ENCODE data around the gene ANKMY2.
"Not testable (repeated sequence)": the region's sequence is repeated elsewhere in the genome, so short reads cannot be mapped to it uniquely, and the experiment has no call there.

Gene ANKMY2

GRCh38 chr7:16645593-16646471, at the start of gene ANKMY2, which contains the start of gene BZW2:
Gene ANKMY2, minus strand, starts transcription at chr7:16645754. Its CDS starts 181 bp downstream, at chr7:16645573.
Gene BZW2, plus strand, starts transcription at chr7:16646181. Its CDS starts 19,263 bp downstream, at chr7:16665444.
- Histone ChIP-seq H3K27ac (peak within 1 kb of the TSS; percentile 91 to 100 (median 97)), H3K4me3 (peak within 1 kb of the TSS; percentile 64 to 96 (median 78))

DNA sequence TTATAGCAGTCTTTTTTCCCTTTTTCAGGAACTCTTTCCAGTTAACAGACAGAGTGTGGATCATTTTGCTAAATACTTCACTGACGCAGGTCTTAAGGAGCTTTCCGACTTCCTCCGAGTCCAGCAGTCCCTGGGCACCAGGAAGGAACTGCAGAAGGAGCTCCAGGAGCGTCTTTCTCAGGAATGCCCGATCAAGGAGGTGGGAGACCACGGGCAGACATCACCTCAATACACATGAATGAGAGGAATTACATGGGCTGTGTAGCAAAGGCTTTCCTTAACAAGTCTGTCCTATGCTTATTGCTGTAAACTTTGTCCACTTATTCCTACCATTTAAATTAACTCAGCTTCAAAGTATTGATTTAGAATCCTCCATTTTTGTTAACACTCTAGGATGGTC, 49.3 kb upstream of the ANKMY2 start:
- no peak overlapping the region for H3K27ac ChIP-seq
- H3K4me3 ChIP-seq: no peak overlapping the region

GRCh38 chr7:16693601-16694318, 48.2 kb upstream of the ANKMY2 start:
- Histone ChIP-seq H3K4me3 (no peak overlapping the region), H3K27ac (no peak overlapping the region)

DNA sequence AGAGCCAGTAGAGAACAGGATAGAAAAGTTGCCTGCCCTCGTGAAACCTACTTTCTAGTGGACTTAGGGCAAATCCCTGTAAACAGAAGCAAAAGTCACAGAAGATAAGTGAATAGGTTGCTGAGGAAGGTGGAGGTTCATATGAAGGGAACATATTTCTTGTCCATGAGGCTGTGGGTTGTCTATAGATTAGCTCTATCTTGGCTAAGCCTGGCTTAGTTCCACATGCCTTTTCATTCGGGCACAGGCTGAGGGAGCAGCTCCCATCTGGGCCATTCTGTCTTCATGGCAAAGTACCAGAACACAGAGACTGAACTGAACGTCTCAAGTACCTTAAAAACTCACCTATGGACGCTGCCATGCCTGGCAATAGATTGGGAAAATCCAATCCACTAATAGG, 45.7 kb upstream of the ANKMY2 start:
- no peak overlapping the region for H3K27ac ChIP-seq

GRCh38 chr7:16688249-16688648, 42.7 kb upstream of the ANKMY2 start:
- no peak overlapping the region for H3K27ac ChIP-seq
- no peak overlapping the region for H3K4me3 ChIP-seq

More for the DNA sequence above, 45.7 kb upstream of the ANKMY2 start:
- no peak overlapping the region for H3K4me3 ChIP-seq

GRCh38 chr7:16685535-16685934, 40.0 kb upstream of the ANKMY2 start:
- H3K4me3 ChIP-seq: no peak overlapping the region
- no peak overlapping the region for H3K27ac ChIP-seq

DNA sequence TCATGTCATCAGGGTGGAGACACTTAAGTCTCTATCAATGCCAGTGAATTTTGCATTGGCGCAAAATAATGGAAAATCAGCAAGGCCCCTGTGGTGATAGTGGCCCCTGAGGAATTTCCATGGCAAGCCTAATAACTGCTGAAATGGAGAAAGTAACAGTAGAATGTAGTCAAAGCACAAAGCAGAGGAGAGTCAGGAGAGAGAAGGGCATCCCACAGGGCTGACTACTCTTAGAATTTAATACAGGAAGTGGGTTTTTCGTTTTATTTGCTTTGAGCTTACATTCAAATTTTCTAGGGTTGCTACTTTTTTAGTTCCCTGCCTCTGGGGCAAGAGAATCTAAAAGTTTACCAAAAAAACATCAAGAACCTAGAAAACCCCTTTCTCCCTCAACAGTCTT, 39.4 kb upstream of the ANKMY2 start:
- Histone ChIP-seq H3K27ac (no peak overlapping the region), H3K4me3 (no peak overlapping the region)

- H3K27ac ChIP-seq, H3K4me3 ChIP-seq: not testable (repeated sequence)
These were observed 33.4 kb upstream of the ANKMY2 start for GRCh38 chr7:16678645-16679566.

- Histone ChIP-seq H3K4me3 (no peak overlapping the region), H3K27ac (no peak overlapping the region)
These were observed 32.5 kb upstream of the ANKMY2 start for GRCh38 chr7:16677978-16678494.

DNA sequence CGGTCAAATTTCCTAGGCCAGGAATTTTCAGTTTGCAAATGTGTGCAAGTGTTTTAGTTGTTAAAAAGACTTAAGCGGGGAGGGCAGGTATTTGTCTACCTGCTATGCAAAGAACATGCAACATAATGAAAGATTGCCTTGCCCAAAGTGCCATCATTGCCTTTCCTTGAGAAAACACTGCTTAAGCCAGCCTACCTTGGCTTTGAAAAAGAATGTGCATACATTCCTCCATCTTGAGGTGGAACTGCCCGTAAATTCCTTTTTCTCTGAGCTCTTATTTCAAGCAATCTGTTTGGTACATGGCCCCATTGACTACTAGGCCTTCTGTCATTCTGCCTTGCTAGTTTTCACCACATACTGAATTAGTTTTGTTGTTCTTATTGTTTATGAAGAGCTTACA, 29.7 kb upstream of the ANKMY2 start:
- H3K27ac ChIP-seq: no peak overlapping the region
- no peak overlapping the region for H3K4me3 ChIP-seq

DNA sequence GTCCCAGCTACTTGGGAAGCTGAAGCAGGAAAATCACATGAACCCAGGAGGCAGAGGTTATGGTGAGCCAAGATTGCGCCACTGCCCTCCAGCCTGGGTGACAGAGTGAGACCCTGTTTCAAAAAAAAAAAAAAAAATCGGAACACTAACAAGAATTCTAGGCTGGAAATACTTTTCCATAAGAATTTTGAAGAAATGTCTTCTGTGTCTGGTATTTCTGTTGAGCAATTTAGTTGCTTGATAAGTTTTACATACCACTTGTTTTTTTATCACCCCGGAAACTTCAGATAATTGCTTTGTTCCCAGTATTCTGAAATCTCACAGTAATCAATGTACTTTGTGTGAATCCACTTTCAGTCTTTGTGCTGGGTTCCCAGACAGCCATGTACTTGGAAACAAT, 26.3 kb upstream of the ANKMY2 start:
- no peak overlapping the region for H3K4me3 ChIP-seq
- no peak overlapping the region for H3K27ac ChIP-seq

DNA sequence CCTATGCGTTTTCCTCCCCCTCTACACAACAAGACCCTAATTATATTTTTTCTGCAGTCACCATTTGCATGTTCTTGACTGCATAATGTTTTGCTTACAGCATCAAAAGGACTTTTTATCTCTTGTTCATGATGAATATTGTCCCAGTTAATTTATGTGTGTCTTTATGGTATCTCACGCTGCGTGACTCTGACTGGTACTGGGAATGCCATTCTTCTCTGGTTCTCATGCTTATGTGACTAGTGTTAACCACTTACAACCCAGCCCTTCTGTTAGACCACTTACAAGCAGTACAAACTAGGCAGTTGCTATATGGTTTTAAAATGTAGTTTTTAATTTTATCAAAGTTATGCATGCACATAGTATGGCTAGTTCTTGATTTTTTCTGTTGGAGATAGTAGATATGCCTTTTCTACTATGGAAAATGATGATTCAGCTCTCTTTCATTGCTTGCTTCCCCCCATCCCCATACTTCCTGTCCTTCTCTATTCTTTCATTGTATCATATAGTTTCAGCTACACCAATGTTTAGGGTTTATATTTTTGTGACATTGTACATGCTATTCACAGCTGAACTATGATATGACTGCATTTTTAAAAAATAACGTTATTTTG, 25.3 kb upstream of the ANKMY2 start:
- Histone ChIP-seq H3K4me3 (no peak overlapping the region), H3K27ac (no peak overlapping the region)

DNA sequence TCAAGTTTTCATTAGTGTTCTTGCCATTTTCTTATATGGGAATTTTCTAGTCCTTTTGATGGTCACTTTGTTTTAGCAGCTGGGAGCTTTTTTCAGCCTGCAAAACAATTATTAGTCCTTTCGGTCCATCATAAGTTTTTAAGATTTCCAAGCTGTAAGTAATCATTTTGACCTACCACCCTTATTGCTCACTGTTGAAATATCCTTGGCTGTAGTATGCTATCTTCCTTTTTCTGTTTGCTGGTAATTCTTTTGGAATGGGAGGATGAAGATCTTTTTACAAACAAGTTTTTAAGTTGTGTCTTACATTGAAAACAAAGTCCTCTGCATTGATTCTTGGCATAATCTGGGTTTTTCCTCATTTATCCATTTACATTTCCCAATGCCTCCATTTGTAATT, 24.5 kb upstream of the ANKMY2 start:
- H3K4me3 ChIP-seq: no peak overlapping the region
- H3K27ac ChIP-seq: peak overlapping the region in 3 of 21 experiments; percentile 9 to 82 (median 15)

DNA sequence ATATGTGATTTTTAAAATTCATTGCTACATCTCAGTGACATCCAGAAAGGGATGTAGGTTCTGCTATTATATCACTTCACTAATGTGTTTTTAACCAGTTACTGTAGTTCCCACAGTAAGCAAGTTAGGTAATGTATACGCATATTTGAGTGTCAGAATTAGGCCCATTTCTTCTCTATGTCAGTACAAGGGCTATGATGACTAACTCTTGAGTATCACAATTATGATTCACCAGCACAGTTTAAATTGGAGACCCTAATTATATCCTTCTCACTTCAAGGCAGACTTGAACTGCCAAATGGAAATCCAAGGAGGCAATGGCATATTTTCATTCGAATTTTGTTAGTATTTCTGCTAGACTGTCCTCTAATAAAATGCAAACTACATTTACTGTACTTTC, 24.0 kb upstream of the ANKMY2 start:
- Histone ChIP-seq H3K4me3 (no peak overlapping the region), H3K27ac (peak overlapping the region in 5 of 21 experiments; percentile 9 to 82 (median 15))

DNA sequence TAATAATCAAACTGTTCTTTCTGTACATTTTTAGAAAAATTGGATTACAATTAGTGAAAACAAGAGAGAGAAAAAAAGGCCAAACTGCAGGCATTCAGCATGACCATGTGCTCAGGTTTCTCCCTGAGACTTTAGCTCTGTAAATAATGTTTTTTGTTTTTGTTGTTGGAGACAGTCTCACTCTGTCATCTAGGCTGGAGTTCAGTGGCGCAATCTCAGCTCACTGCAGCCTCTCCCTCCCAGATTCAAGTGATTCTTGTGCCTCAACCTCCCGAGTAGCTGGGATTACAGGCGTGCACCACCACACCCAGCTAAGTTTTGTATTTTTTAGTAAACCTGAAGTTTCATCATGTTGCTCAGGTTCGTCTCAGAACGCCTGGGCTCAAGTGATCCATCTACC, 23.4 kb upstream of the ANKMY2 start:
- no peak overlapping the region for H3K4me3 ChIP-seq
- H3K27ac ChIP-seq: peak overlapping the region in 15 of 21 experiments; percentile 24 to 82 (median 50)

DNA sequence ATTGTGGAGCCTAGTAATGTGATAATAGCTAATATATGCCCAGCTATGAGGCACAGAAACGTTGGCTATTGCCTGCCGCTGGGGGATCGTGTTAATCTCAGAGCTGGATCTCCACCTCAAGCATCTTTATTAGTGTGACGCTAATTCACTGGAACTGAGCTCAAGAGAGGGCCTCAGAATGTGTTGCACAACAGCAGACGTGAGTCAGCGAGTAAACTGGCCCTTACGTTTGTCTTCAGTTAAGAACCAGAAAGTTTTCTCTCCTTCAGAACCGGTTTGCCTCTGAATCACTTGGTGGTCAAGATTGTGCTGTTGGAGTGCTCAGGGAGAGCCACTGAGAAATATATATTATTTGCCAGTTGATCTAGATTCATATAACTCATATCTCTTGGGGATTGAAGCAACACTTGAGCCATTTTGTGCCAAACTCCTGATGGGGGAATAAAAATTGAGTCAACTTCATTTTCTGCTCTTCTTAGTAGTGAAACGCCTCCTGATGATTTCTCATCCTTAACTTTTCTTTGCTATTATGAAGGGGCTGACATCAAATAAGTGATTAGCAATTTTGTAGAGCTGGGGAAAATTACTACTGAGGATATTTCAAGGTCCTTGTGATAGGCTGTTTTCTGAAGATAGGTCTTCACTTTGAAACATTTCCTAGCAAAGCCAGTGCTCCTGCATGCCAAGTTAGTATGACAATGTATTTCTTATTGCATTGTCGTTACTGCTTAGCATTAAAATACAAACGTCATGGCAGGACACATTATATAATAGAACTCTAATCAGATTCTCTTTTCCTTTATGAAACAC, 22.7 kb upstream of the ANKMY2 start:
- Histone ChIP-seq H3K4me3 (no peak overlapping the region), H3K27ac (peak overlapping the region in 18 of 21 experiments; percentile 9 to 82 (median 56))

DNA sequence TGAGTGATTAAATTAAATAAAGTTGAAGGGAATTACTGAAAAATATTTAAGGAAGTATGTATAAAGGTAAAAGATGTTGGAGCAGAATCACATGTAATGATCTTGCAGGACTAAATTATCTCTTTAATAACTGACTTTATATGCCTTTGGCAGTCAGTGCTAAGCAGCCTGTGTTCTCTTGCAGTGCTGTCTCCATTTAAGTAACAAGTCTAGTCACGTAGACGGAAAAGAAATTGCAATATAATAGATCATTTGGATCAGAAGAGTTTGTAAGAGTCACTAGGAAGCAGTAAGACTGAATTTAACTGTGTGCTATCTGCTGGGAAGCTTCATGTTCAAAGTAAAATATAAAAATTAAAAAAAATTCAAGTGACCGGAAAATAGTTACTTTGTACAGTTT, 21.8 kb upstream of the ANKMY2 start:
- H3K4me3 ChIP-seq: no peak overlapping the region
- H3K27ac ChIP-seq: peak overlapping the region in 18 of 21 experiments; percentile 9 to 82 (median 56)

DNA sequence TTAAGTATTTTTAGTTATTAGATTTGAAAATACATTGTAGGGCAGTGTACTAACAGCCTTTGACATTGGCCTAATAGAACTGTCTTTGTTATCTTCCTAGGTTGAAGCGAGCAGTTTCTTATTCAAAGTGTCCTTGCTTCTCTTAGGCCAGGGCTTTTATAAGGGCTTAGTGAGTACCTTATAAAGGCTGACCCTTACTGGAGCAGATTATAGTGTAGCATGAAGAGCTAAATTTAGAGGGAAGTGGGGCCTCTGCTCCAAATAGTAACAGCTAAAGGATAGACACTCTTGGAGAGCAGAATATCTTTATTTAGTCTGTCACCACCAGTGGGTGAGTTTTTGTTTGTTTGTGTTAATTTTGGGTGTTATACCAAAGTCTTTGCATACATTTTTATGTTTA, 16.4 kb upstream of the ANKMY2 start:
- no peak overlapping the region for H3K4me3 ChIP-seq
- H3K27ac ChIP-seq: no peak overlapping the region

All from skin epidermis (tissue), 12 donors.